ENCODE results near the gene RIGI.
"Not testable (repeated sequence)": the region's sequence is repeated elsewhere in the genome, so short reads cannot be mapped to it uniquely, and the experiment has no call there.

RIGI gene

GRCh38 chr9:32524892-32525708 is 896 bp downstream of the RIGI start:
- no peaks in the 10 kb centered on the region for H3K36me3 ChIP-seq
- peak overlapping the region; percentile 89 for H3K27ac ChIP-seq
- H3K9me3 ChIP-seq, result no peaks in the 10 kb centered on the region
- no peaks in the 10 kb centered on the region for H3K27me3 ChIP-seq
- H3K4me3 ChIP-seq (ENCODE audit: low read depth in 1 of 2, low read length in 1 of 2), result peak overlapping the region; percentile 80 to 81
- TF ChIP-seq, protein P1, sequence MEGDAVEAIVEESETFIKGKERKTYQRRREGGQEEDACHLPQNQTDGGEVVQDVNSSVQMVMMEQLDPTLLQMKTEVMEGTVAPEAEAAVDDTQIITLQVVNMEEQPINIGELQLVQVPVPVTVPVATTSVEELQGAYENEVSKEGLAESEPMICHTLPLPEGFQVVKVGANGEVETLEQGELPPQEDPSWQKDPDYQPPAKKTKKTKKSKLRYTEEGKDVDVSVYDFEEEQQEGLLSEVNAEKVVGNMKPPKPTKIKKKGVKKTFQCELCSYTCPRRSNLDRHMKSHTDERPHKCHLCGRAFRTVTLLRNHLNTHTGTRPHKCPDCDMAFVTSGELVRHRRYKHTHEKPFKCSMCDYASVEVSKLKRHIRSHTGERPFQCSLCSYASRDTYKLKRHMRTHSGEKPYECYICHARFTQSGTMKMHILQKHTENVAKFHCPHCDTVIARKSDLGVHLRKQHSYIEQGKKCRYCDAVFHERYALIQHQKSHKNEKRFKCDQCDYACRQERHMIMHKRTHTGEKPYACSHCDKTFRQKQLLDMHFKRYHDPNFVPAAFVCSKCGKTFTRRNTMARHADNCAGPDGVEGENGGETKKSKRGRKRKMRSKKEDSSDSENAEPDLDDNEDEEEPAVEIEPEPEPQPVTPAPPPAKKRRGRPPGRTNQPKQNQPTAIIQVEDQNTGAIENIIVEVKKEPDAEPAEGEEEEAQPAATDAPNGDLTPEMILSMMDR (IDR thresholded peaks at IDR 0.05), result no peak
- H3K4me1 ChIP-seq (ENCODE audit: control insufficient read depth in 1 of 2, insufficient read depth in 1 of 2, low read depth in 1 of 2, low read length in 1 of 2), result peaks cover 22 to 25% of the 10 kb centered on the region in 2 experiments

DNA sequence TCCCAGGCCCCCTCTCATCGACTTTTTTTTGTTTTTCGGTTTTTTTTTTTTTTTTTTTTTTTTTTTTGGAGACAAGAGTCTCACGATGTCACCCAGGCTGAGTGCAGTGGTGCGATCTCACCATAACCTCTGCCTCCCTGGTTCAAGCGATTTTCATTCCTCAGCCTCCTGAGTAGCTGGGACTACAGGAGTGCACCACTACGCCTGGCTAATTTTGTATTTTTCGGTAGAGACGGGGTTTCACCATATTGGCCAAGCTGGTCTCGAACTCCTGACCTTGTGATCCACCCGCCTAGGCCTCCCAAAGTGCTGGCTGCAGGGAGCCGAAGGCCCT is 1.5 kb downstream of the RIGI start:
- H3K36me3 ChIP-seq, H3K9me3 ChIP-seq, H3K27me3 ChIP-seq: not testable (repeated sequence)
- Histone ChIP-seq H3K4me1 (ENCODE audit: control insufficient read depth in 1 of 2, insufficient read depth in 1 of 2, low read depth in 1 of 2, low read length in 1 of 2) (peaks cover 22 to 25% of the 10 kb centered on the region in 2 experiments), H3K4me3 (ENCODE audit: low read depth in 1 of 2, low read length in 1 of 2) (peak overlapping the region; percentile 80 to 81), H3K27ac (peak overlapping the region; percentile 89)

GRCh38 chr9:32523910-32524309 is 2.1 kb downstream of the RIGI start:
- no peaks in the 10 kb centered on the region for H3K9me3 ChIP-seq
- H3K27ac ChIP-seq, result no peak overlapping the region
- TF ChIP-seq, protein P1 (IDR thresholded peaks at IDR 0.05), result no peak
- peaks cover 22 to 25% of the 10 kb centered on the region in 2 experiments for H3K4me1 ChIP-seq (ENCODE audit: control insufficient read depth in 1 of 2, insufficient read depth in 1 of 2, low read depth in 1 of 2, low read length in 1 of 2)
- H3K36me3 ChIP-seq, result no peaks in the 10 kb centered on the region
- H3K27me3 ChIP-seq, result no peaks in the 10 kb centered on the region
- no peak overlapping the region for H3K4me3 ChIP-seq (ENCODE audit: low read depth in 1 of 2, low read length in 1 of 2)

DNA sequence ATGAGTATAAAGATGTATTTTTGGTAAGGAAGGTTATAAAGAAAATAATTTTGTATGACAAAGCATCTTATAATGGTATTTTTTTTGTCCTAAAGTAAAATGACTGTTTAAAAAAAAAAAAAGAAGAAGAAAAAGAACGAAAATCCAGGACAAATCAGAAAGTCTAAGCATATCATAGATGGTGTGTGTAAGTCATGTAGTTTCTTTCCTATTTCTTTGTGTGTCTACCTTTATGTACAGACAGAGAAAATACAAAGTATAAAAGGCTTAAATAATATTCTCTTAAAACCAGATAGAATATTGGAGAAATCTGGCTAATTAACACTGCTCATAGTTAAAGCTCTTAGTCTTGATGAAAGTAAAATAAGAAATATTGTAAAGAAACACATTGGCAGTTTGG is 7.7 kb downstream of the RIGI start:
- Histone ChIP-seq H3K4me3 (ENCODE audit: low read depth in 1 of 2, low read length in 1 of 2) (no peak overlapping the region), H3K27ac (no peak overlapping the region), H3K9me3 (no peaks in the 10 kb centered on the region), H3K4me1 (ENCODE audit: control insufficient read depth in 1 of 2, insufficient read depth in 1 of 2, low read depth in 1 of 2, low read length in 1 of 2) (peaks cover 1 to 2% of the 10 kb centered on the region in 2 experiments), H3K27me3 (no peaks in the 10 kb centered on the region), H3K36me3 (no peaks in the 10 kb centered on the region)
- TF ChIP-seq, protein P1 (IDR thresholded peaks at IDR 0.05), result no peak

DNA sequence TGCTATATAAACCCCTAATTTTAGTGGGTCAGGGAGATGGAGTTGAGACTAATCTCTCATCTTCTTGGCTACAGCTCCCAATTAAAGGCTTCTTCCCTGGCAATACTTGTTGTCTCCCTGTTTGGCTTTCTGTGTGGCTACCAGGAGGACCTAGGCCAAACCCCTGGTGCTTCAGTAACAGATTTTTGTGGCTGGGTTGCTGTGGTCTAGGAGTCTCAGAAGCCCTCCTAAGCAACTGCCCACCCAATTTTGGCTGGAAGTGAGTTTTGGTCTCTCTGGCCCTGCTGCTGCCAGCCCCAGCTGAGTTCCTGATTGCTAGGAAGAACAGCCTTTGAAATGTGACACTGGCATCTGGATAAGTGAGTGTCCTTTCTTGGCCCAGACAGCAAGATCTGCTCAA is 9.8 kb downstream of the RIGI start:
- H3K27me3 ChIP-seq, result no peaks in the 10 kb centered on the region
- H3K4me3 ChIP-seq (ENCODE audit: low read depth in 1 of 2, low read length in 1 of 2), result no peak overlapping the region
- no peaks in the 10 kb centered on the region for H3K9me3 ChIP-seq
- TF ChIP-seq, protein P1 (IDR thresholded peaks at IDR 0.05), result no peak
- H3K36me3 ChIP-seq, result no peaks in the 10 kb centered on the region
- no peak overlapping the region for H3K27ac ChIP-seq
- H3K4me1 ChIP-seq (ENCODE audit: control insufficient read depth in 1 of 2, insufficient read depth in 1 of 2, low read depth in 1 of 2, low read length in 1 of 2), result no peaks in the 10 kb centered on the region

GRCh38 chr9:32508728-32509127 is 17.3 kb downstream of the RIGI start:
- TF ChIP-seq, protein P1 (IDR thresholded peaks at IDR 0.05), result no peak

More at GRCh38 chr9:32508728-32509127, 17.3 kb downstream of the RIGI start:
- Histone ChIP-seq H3K36me3 (peaks cover 4% of the 10 kb centered on the region), H3K27ac (no peak overlapping the region), H3K4me3 (ENCODE audit: low read depth in 1 of 2, low read length in 1 of 2) (no peak overlapping the region), H3K9me3 (no peaks in the 10 kb centered on the region), H3K27me3 (no peaks in the 10 kb centered on the region), H3K4me1 (ENCODE audit: control insufficient read depth in 1 of 2, insufficient read depth in 1 of 2, low read depth in 1 of 2, low read length in 1 of 2) (no peaks in the 10 kb centered on the region)
